GM20431 (cell line): Measurements from ENCODE around the gene NCOA3.

ENCODE experiments used
- in situ Hi-C: fragments of 300-500 bp; cut with MseI, MboI; formaldehyde crosslinking; loops from one replicate; pipeline ENCODE4 v1.15.0; 2020; ENCODE audit warnings: low sequenced_read_pairs; ENCODE audit not compliant: unreplicated experiment

Gene NCOA3

GRCh38 chr20:47612670-47613069, 111.0 kb downstream of the NCOA3 start:
- in situ Hi-C loops = loop anchor here (25.0 kb wide), 2 partner anchors 100 to 225 kb away; partner anchors contain the start of gene NCOA3

- in situ Hi-C loops = loop anchor here (25.0 kb wide), 2 partner anchors 103 to 228 kb away; partner anchors contain the start of gene NCOA3
Observed at GRCh38 chr20:47614703-47615309, 113.1 kb downstream of the NCOA3 start.

- in situ Hi-C loops = loop anchor here (25.0 kb wide), 2 partner anchors 106 to 231 kb away; partner anchors contain the start of gene NCOA3
Observed at GRCh38 chr20:47618479-47618878, 116.8 kb downstream of the NCOA3 start.

DNA sequence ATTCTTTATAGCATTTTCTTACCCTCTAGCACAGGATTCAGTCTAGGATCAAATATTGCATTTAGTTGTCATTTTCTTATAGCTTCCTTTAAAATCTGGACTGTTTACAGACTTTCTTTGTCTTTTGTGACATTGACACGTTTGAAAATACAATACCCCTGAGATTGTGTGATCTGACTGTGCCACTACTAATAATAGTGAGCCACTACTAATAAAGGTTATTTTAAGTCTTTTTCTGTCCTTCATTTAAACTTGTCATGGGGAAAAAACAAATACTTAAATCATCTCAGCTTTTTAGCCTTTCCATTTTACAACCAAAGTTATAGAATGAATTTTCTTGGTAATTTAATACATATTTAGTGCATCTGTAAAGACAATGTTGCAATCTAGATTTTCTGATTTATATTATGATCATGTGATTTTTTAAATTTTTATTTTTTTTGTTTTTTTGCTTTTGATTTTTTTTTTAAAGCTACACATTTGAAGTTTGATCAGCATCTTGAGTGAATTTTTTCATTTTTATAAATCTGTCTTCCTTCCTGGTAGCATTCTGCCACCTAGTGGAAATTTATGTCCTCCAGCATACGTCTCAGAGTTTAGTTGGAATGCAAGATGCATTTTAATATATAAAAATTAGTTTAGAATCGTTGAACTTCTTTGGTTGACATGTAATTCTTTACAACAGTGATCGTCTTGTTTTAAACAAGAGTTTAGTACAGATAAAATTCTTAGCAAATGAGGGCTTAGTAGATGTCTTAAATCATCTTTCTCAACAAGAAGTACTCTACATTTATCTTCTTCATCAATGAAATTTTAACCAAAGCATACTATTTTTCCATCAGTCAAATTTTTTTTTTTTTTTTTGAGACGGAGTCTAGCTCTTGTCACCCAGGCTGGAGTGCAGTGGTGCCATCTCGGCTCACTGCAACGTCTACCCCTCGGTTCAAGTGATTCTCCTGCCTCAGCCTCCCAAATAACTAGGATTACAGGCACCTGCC, 119.4 kb downstream of the NCOA3 start:
- in situ Hi-C loops = loop anchor here (25.0 kb wide), 2 partner anchors 109 to 234 kb away; partner anchors contain the start of gene NCOA3

DNA sequence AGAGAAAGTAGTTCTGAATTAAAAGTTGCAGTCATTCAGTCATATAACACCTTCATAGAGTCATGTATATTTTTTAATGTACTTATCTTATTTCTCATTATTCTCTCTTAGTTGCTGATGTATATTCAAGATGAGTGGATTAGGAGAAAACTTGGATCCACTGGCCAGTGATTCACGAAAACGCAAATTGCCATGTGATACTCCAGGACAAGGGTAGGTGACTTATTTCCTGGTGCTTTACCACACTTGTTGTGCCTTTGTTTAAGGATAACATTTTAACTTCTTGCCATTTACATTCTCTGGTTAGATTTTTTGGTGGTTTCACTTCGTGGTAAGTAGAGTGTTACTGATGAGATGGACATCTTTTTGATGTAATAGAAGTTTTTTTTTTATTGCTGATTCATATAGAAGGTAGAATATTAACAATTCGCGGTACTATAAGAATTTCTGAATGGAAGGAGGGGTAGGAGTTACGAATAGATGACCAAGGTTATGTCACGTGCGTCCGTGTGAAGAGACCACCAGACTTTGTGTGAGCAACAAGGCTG, 120.5 kb downstream of the NCOA3 start:
- in situ Hi-C loops = loop anchor here (25.0 kb wide), 2 partner anchors 110 to 235 kb away; partner anchors contain the start of gene NCOA3

GRCh38 chr20:47623206-47623605, 121.5 kb downstream of the NCOA3 start:
- in situ Hi-C loops = loop anchor here (25.0 kb wide), 2 partner anchors 111 to 236 kb away; partner anchors contain the start of gene NCOA3

DNA sequence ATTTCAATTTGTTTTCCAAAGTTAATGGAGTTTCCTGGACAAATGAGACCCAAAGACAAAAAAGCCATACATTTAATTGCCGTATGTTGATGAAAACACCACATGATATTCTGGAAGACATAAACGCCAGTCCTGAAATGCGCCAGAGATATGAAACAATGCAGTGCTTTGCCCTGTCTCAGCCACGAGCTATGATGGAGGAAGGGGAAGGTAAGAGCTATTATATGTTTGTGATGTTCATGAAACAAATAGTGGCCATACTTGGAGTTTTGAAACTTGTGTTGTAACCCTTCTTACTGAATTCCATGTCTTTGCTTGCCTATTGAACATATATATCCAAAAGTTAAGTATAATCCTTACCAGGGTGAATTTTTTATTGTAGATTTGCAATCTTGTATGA, 125.9 kb downstream of the NCOA3 start:
- in situ Hi-C loops = loop anchor here (25.0 kb wide), 2 partner anchors 365 to 440 kb away; no protein-coding TSS in a partner anchor

- in situ Hi-C loops = loop anchor here (25.0 kb wide), 2 partner anchors 368 to 443 kb away; no protein-coding TSS in a partner anchor
Observed at GRCh38 chr20:47629907-47630306, 128.2 kb downstream of the NCOA3 start.

GRCh38 chr20:47631078-47631477, 129.4 kb downstream of the NCOA3 start:
- in situ Hi-C loops = loop anchor here (25.0 kb wide), 2 partner anchors 369 to 444 kb away; no protein-coding TSS in a partner anchor

- in situ Hi-C loops = loop anchor here (25.0 kb wide), 2 partner anchors 373 to 448 kb away; no protein-coding TSS in a partner anchor
Observed at GRCh38 chr20:47635256-47635655, 133.6 kb downstream of the NCOA3 start.

DNA sequence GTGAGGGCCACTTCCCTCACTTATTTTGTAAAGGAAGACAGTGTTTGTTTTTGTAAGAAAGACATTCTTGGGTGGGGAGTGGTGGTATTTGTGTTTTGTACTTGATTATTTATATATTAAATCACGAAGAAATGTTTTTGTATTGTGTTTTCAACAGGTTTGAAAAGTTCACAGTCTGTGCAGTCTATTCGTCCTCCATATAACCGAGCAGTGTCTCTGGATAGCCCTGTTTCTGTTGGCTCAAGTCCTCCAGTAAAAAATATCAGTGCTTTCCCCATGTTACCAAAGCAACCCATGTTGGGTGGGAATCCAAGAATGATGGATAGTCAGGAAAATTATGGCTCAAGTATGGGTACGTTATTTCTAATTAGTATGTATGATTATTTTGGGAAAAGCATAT, 137.2 kb downstream of the NCOA3 start:
- in situ Hi-C loops = loop anchor here (25.0 kb wide), 2 partner anchors 377 to 452 kb away; no protein-coding TSS in a partner anchor

- in situ Hi-C loops = loop anchor here (25.0 kb wide), 2 partner anchors 380 to 455 kb away; no protein-coding TSS in a partner anchor
Observed at GRCh38 chr20:47642118-47642517, 140.4 kb downstream of the NCOA3 start.

DNA sequence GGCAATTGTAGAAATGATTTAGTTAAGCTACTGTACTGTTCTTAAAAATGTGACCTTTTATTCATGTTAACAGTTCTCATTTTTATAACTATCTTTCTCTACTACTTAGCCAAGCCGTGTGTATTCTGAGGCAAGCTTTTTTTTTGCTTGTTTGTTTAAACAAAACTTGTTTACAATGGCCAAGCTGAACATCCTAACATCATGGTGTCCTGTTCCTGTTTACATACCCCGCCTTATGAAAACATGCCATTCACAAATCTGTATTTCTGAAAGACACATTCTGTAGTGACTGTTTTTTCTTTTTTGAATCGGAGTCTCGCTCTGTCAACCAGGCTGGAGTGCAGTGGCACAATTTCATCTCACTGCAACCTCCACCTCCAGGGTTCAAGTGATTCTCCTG, 140.9 kb downstream of the NCOA3 start:
- in situ Hi-C loops = loop anchor here (25.0 kb wide), 2 partner anchors 380 to 455 kb away; no protein-coding TSS in a partner anchor

DNA sequence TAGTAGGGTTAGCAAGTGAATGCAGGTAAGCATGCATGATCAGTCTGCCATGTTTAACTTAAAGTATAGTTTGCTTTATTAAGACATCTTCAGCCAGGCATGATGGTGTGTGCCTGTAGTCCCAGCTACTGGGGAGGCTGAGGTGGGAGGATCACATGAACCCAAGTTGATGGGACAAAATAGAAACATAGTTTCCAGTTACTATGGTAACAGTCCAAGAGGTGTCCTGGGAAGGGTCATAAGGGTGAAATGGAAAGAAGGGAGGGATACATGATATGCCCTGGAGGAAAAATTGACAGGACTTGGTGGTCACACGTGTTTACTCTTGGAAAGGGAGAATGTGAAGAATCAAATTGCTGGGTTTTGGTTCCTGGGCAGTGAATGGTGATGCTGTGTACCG, 143.9 kb downstream of the NCOA3 start:
- in situ Hi-C loops = loop anchor here (25.0 kb wide), 2 partner anchors 383 to 458 kb away; no protein-coding TSS in a partner anchor

DNA sequence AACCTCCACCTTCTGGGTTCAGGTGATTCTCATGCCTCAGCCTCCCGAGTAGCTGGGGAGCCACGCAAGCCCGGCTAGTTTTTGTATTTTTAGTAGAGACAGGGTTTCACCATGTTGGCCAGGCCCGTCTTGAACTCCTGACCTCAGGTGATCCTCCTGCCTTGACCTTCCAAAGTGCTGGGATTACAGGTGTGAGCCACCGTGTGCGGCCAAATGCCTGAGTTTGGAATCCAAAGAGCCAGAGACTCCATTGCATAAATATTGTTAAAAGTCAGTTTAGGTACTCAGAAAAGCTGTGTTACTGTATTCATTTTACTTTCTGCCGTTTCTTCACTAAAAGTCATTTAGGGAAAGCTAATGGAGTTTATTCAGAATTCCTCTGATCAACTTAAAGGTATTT, 146.3 kb downstream of the NCOA3 start:
- in situ Hi-C loops = loop anchor here (25.0 kb wide), 2 partner anchors 386 to 461 kb away; no protein-coding TSS in a partner anchor

DNA sequence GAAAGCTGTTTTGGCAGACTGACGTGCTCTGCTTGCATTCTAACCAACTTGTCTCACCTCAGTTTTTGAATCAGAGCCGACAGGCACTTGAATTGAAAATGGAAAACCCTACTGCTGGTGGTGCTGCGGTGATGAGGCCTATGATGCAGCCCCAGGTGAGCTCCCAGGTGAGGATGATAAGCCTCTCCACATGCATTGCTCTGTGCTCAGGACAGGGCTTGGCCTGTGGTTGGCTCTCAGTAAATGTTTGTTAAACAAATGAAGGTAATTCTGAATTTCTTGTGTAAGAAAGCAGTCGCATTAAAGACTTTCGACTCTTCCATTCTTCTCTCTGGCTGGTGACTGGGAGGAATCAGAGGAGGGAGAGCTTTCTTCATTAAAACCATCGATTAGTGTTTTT, 147.3 kb downstream of the NCOA3 start:
- in situ Hi-C loops = loop anchor here (25.0 kb wide), 2 partner anchors 387 to 462 kb away; no protein-coding TSS in a partner anchor

DNA sequence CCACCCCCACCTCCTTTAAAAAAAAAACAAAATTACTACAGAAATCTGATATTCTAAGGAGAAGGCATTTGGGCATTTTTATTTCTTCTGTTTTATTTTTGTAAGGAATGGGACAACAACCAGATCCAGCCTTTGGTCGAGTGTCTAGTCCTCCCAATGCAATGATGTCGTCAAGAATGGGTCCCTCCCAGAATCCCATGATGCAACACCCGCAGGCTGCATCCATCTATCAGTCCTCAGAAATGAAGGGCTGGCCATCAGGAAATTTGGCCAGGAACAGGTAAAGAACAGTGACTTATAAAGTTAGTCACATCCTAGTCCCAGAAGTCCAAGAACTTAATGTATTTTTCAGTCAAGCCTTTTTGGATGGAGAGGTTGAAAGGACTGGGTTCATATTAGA, 150.6 kb downstream of the NCOA3 start:
- in situ Hi-C loops = no loop called here

DNA sequence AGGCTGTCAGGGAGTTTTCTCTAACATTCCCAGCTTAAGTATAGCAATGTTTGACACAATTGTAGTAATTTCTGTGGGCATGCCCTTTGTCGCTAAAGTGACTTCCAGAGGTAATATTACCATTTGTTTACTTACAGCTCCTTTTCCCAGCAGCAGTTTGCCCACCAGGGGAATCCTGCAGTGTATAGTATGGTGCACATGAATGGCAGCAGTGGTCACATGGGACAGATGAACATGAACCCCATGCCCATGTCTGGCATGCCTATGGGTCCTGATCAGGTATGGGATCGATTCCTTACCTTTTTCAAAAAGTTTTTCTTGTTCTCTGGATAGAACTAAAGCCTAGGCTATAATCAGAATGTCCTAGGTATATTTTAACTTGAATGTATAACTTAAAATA, 151.1 kb downstream of the NCOA3 start:
- in situ Hi-C loops = no loop called here

GRCh38 chr20:47653869-47654268, 152.2 kb downstream of the NCOA3 start:
- in situ Hi-C loops = no loop called here

- in situ Hi-C loops = no loop called here
Observed at GRCh38 chr20:47654370-47654769, 152.7 kb downstream of the NCOA3 start.
